Muscle of arm (tissue), 12 donors: ENCODE measurements around the gene ULK3. TPM values are rescaled to one million over a fixed set of nuclear protein-coding genes. Genes with fewer than 3 reads are reported as not detected.

Experiments
- DNase-seq: peaks from one replicate; pipeline ENCODE4 v3.0.0-alpha.2; 2013
- polyA plus RNA-seq, 12 donors: library from polyadenylated mRNA; unstranded; fragments of 120-200 nt; gene quantifications; one replicate each; pipeline ENCODE4 v1.2.1, GENCODE V29; 2013; ENCODE audit not compliant: insufficient read length in 12 of 12

Gene ULK3
- polyA plus RNA-seq, 12 donors = 23.8 to 44.3 (median 31.4) TPM; not detected in 1

DNA sequence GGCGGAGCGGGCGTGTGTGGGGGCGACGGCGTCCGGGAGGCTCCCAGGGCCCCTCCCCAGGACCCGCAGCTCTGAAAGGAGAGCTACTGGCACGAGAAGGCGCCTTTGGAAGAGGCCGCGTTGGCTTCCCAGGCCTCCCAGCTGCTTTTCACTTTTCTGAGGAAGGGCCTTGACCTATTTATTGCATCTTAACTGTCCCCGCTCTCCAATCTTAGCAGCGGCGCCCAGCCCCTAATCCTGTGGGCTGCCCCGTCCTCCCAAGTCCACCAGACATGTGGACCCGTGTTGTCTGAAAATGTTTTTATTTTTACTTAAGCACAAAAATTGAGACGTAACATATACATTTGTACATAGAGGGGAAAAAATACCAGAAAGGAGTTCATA, 481 bp upstream of the ULK3 start:
- DNase-seq = no peak

GRCh38 chr15:74841891-74842373, 1.0 kb downstream of the ULK3 start:
- no peak for DNase-seq

- DNase-seq = no peak
Observed at GRCh38 chr15:74840851-74841775, 1.8 kb downstream of the ULK3 start.

DNA sequence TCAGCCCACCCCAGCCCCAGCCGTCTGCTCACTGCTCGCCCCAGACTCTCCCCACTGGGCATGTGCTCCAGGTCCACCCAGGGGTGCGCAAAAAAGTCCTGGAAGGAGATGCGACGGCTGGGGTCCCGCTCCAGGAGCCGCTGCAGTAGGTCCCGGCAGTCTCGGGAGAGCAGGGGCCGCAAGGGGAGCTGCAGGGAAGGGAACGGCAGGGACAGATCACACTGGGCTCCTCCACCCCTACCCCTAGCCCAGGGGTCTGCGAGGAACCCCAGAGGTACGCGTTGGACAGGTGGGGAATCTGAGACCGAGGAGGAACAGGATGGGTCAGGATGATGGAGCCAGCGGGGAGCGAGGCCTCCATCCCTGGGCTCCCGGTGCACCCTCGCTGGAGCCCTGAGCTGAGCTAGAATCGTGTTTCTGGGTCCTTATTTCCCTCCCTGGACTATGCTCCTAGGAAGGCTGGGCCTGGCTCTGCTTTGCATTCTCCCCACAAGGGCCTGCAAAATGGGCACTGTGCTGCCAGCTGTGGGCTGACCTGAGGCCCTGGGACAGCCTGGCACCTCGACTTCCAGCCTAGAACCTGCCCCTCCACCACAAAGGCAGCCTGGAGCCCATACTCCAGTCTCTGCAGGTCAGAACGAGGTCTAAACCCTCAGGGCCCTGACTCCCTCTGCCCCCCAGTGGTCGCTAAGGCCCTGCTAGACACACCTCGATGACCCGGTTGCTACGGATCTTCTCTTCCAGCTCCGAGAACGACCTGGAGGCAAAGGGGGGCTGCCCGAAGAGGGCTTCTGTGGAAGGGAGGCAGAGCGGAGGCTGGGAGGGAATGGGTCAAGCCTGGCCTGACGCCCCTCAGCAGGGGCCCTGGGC, 3.2 kb downstream of the ULK3 start:
- DNase-seq = no peak

- DNase-seq = no peak
Observed at GRCh38 chr15:74838746-74839525, 4.0 kb downstream of the ULK3 start.

DNA sequence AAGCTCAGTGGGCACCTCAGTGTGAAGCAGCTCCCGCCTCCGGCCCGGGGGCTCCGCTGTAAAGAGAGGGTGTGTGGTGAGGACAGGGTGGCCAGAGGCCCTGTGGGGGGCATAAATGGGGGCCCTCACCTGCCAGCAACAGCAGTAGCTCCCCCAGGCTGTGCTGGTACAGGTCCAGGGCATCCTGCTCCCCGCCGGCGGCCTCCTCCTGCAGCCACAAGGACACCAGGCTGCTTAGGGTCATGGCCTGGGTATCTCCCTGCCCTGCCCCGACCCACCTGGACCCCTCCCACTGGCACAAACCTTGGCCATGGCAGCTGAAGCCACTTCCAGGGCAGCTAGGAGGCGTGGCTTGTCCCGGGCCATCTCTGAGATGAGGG, 4.8 kb downstream of the ULK3 start:
- DNase-seq = no peak

- no peak for DNase-seq
Observed at GRCh38 chr15:74837482-74838136, 5.3 kb downstream of the ULK3 start.

DNA sequence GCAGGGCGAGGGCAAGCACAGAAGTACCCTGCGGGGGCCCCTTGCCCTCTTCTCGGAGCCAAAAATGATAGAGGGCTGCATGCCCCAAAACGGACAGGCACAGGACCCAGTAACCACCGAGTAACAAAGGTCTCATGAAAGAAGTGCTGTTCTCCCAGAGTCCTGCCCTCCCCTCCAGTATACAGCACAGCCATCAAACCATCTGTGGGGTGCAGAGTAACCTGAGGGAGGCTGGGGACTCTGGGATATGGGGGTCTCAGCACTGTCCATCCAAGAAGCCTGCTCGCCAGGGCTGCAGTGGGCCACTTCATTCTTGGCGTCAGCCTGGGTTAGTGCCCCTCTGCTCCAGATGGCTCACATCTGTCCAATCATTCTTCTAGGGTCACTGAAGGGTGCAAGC, 6.1 kb downstream of the ULK3 start:
- no peak for DNase-seq

GRCh38 chr15:74835312-74835823, 7.6 kb downstream of the ULK3 start:
- no peak for DNase-seq

GRCh38 chr15:74833376-74834107, 9.4 kb downstream of the ULK3 start:
- DNase-seq = no peak

DNA sequence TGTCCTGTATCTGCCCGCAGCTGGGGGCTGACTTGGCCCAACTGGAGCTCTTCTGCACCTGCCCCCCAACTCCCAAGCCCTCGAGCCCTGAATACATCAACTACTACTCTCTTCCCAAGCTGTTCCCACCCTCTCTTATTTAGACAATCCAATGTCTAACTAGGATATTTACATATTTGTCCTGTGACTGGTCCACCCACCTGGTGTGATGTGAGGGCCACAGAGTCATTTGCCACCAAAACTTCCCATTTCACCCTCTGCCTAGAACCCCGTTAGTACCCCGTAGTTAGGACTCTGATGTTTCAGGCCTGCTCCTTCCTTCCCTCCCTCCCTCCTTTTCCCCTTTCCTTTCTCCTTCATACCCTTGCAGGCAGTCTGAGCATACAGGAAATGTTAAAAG, 10.1 kb downstream of the ULK3 start:
- no peak for DNase-seq

- DNase-seq = no peak
Observed at GRCh38 chr15:74831813-74832495, 11.0 kb downstream of the ULK3 start.

DNA sequence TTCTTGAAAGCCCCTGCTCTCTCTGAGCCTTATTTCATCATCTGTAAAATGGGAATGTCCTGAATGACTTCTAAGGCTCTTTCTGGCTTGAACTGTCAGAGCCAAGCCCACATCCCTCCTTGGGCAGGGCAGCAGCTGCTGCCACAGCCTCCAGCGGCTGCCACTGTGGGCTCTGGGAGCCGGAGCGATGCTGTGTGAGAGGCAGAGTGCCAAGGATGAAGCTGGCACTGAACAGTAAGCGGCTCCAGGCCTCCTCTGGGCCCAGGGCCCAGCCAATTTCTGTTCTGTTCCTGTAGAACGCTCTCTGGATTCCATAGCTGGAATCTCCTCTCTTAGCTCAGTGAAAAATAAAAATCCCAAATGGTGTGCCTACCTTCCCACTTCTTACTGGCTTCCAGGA, 12.1 kb downstream of the ULK3 start:
- peak; percentile 35 for DNase-seq

- no peak for DNase-seq
Observed at GRCh38 chr15:74829991-74830390, 13.0 kb downstream of the ULK3 start.

GRCh38 chr15:74829486-74829885, 13.5 kb downstream of the ULK3 start:
- DNase-seq = no peak

GRCh38 chr15:74828835-74829234, 14.1 kb downstream of the ULK3 start:
- DNase-seq = no peak

- no peak for DNase-seq
Observed at GRCh38 chr15:74827614-74828013, 15.3 kb downstream of the ULK3 start.

DNA sequence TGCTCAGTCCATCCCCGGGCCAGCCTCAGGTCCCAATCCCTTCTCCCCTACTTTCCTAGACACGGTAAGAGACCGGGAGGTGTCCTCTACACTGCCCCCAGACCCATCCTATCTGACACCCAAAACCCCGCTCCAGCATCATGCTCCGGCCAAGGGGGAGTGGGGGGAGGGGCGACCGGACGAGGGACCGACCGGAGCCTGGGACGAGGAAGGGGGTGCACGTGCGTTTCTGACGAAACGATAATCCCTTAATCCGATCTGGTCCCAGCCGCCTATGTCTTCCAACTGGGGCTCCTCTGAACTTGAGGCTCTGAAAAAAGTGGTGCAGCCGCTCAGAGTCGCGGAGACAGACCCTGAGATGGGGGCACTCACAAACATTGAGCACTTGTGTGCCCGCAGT, 16.0 kb downstream of the ULK3 start:
- no peak for DNase-seq

- DNase-seq = no peak
Observed at GRCh38 chr15:74826364-74826819, 16.6 kb downstream of the ULK3 start, which contains the start of gene CPLX3. TSS of gene CPLX3 (plus strand) at chr15:74826627. CDS start at chr15:74826704, 77 bp downstream.

DNA sequence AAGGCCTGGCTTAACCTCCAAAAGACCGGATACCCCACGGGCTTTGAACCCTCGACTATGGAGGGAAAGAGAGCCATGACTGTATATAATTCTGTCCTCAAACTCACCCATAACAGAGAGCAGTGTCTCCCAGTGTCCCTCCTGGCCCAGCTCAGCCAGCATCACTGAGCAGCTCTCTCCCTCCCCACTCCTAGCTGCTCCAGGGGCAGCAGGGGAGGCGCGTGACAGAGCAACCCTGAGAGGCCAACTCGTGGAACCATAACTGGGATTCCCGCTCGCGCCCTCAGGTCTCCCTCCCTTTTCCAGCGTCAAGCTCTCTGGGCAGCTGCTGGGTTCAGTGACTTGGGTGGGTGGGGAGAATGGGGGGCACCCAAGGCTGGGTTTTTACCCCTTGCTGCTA, 17.1 kb downstream of the ULK3 start:
- DNase-seq = no peak
